ENCODE data around the gene JUNB.

The JUNB gene

GRCh38 chr19:12791345-12792050 lies at the start of gene JUNB:
TSS of gene JUNB (plus strand) at chr19:12791486. CDS start at chr19:12791772, 286 bp downstream.
- no peaks in the 10 kb centered on the region for H3K9me3 Mint-ChIP-seq
- H3K4me3 Mint-ChIP-seq, result peak within 1 kb of the TSS; percentile 96
- peak within 1 kb of the TSS; percentile 97 for H3K27ac Mint-ChIP-seq (ENCODE audit: low read depth)
- ATAC-seq (replicated peaks; ENCODE audit: extremely low read depth, poor library complexity, severe bottlenecking) (peak; percentile 31), DNase-seq (ENCODE audit: low spot score in 2 of 2) (peak; percentile 96)
- peaks cover 52% of the 10 kb centered on the region for H3K36me3 Mint-ChIP-seq (ENCODE audit: insufficient read depth)
- H3K4me1 Mint-ChIP-seq, result peaks cover 38% of the 10 kb centered on the region
- no peaks in the 10 kb centered on the region for H3K27me3 Mint-ChIP-seq

DNA sequence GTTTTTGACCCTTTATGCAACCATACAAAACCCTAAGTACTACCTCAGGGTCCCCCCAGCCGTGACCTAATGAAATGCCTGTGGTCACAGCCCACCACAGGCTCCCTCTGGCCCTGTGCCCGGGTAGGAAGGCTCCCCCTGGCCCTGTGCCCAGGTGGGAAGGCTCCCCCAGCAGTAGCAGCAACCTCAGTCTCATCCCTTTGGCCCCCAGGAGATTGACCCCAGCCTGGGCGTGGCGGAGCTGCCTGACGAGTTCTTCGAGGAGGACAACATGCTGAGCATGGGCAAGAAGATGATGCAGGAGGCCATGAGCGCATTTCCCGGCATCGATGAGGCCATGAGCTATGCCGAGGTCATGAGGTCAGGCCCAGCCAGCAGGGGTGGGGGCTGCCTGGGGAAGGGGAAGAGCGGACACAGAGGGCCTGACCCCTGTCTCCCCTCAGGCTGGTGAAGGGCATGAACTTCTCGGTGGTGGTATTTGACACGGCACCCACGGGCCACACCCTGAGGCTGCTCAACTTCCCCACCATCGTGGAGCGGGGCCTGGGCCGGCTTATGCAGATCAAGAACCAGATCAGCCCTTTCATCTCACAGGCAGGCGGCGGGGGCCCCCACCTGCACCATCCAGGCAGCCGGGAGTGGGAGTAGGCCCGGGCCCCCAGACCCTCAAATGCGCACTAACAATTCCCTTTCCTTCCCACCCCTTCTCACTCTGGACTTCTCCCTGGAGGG lies 46.0 kb upstream of the JUNB start:
- Mint-ChIP-seq H3K36me3 (ENCODE audit: insufficient read depth) (peaks cover 23% of the 10 kb centered on the region), H3K9me3 (no peaks in the 10 kb centered on the region), H3K4me3 (no peak overlapping the region), H3K27ac (ENCODE audit: low read depth) (no peak overlapping the region), H3K27me3 (peaks cover 10% of the 10 kb centered on the region), H3K4me1 (peaks cover 7% of the 10 kb centered on the region)
- ATAC-seq (replicated peaks; ENCODE audit: extremely low read depth, poor library complexity, severe bottlenecking) (no peak), DNase-seq (ENCODE audit: low spot score in 2 of 2) (no peak)

DNA sequence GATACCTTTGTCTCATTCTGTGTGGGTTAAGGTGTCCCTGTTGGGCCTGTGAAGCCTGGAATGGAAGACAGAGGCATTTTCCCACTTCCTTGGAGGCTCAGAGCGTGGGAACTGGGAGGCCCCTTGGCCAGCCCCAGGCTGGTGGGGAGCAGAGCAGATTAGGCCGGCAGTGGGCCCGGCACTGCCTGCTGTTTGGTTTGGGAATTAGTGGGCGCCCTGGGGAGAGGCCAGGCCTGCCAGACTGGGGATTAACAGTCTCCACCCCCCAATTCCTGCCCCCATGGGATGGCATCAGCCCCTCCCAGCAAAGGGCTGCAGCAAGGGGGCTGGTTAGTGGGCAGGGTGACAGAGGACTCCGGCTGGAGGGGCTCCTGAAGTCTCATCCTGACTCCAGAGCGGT lies 42.8 kb upstream of the JUNB start:
- Mint-ChIP-seq H3K36me3 (ENCODE audit: insufficient read depth) (peaks cover 16% of the 10 kb centered on the region), H3K4me1 (no peaks in the 10 kb centered on the region), H3K27me3 (peaks cover 38% of the 10 kb centered on the region), H3K9me3 (no peaks in the 10 kb centered on the region), H3K27ac (ENCODE audit: low read depth) (no peak overlapping the region), H3K4me3 (no peak overlapping the region)
- ATAC-seq (replicated peaks; ENCODE audit: extremely low read depth, poor library complexity, severe bottlenecking) (no peak), DNase-seq (ENCODE audit: low spot score in 2 of 2) (no peak)

DNA sequence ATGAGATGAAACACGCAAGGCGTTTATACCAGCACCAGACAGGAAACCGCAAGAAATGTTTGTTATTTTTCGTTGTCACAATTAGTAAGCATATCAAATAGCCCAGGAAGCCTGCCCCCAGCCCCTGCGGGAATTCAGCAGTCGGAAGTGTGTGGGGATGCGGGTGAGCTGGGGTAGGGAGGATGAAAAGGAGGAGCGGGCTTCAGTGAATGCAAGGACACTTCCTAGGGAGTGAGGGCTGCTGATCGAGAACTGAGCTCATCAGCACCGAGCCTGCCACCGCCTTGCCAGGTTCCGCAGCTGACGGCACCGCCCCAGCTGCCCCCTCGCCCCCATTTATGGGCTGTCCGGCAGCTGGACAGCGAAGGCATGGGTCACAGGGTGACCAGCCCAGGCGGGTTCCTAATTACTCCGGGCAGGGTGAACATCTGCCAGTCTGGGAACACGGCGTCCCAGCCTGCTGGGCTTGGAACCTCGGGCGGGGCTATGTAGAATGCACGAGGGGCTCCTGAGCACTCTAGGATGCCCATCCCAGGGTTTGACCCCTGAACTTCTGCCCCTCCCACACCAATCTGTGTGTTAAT lies 41.3 kb upstream of the JUNB start:
- H3K27ac Mint-ChIP-seq (ENCODE audit: low read depth), result no peak overlapping the region
- no peaks in the 10 kb centered on the region for H3K9me3 Mint-ChIP-seq
- H3K27me3 Mint-ChIP-seq, result peaks cover 48% of the 10 kb centered on the region
- H3K4me1 Mint-ChIP-seq, result no peaks in the 10 kb centered on the region
- H3K36me3 Mint-ChIP-seq (ENCODE audit: insufficient read depth), result peaks cover 12% of the 10 kb centered on the region
- ATAC-seq (replicated peaks; ENCODE audit: extremely low read depth, poor library complexity, severe bottlenecking), result no peak
- no peak overlapping the region for H3K4me3 Mint-ChIP-seq
- no peak for DNase-seq (ENCODE audit: low spot score in 2 of 2)

GRCh38 chr19:12750851-12751250 lies 40.4 kb upstream of the JUNB start:
- no peak for ATAC-seq (replicated peaks; ENCODE audit: extremely low read depth, poor library complexity, severe bottlenecking)
- peaks cover 14% of the 10 kb centered on the region for H3K36me3 Mint-ChIP-seq (ENCODE audit: insufficient read depth)
- no peaks in the 10 kb centered on the region for H3K4me1 Mint-ChIP-seq
- no peak for DNase-seq (ENCODE audit: low spot score in 2 of 2)
- H3K27me3 Mint-ChIP-seq, result peaks cover 56% of the 10 kb centered on the region
- H3K4me3 Mint-ChIP-seq, result no peak overlapping the region
- no peaks in the 10 kb centered on the region for H3K9me3 Mint-ChIP-seq
- H3K27ac Mint-ChIP-seq (ENCODE audit: low read depth), result no peak overlapping the region

DNA sequence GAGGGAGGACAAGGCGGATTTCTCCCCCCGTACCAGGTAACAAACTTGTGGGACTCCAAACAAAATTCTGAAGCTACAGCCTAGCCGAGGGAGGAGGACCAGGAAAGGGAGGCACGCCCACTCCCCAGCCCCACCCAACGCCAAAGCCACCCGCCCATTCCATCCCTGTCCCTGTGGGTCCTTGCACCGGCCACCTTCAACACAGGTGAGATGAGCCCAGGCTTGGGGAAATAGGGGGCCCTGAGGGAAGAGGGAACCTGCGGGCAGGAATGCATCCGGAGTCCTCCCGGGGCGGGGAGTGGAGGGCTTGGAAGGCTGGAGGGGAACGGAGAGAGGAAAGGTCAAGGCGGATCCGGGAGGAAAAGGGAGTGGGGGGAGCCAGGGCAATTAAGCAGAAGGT lies 39.7 kb upstream of the JUNB start, which contains the start of gene BEST2:
Gene BEST2 (plus strand): TSS at position 157 of the 400 bp plus-strand sequence. CDS start 802 bp downstream, outside the sequence.
- peaks cover 64% of the 10 kb centered on the region for H3K27me3 Mint-ChIP-seq
- H3K9me3 Mint-ChIP-seq, result no peaks in the 10 kb centered on the region
- ATAC-seq (replicated peaks; ENCODE audit: extremely low read depth, poor library complexity, severe bottlenecking) (no peak), DNase-seq (ENCODE audit: low spot score in 2 of 2) (no peak)
- peaks cover 11% of the 10 kb centered on the region for H3K36me3 Mint-ChIP-seq (ENCODE audit: insufficient read depth)
- no peaks in the 10 kb centered on the region for H3K4me1 Mint-ChIP-seq
- peak within 1 kb of the TSS; percentile 38 for H3K27ac Mint-ChIP-seq (ENCODE audit: low read depth)
- H3K4me3 Mint-ChIP-seq, result no peak within 1 kb of the TSS

- Mint-ChIP-seq H3K27me3 (peaks cover 64% of the 10 kb centered on the region), H3K36me3 (ENCODE audit: insufficient read depth) (peaks cover 8% of the 10 kb centered on the region), H3K4me1 (no peaks in the 10 kb centered on the region), H3K4me3 (no peak overlapping the region), H3K27ac (ENCODE audit: low read depth) (peak overlapping the region; percentile 38), H3K9me3 (no peaks in the 10 kb centered on the region)
- no peak for ATAC-seq (replicated peaks; ENCODE audit: extremely low read depth, poor library complexity, severe bottlenecking)
- DNase-seq (ENCODE audit: low spot score in 2 of 2), result no peak
These were observed 39.1 kb upstream of the JUNB start for GRCh38 chr19:12752056-12752781.

GRCh38 chr19:12754465-12755196 lies 36.7 kb upstream of the JUNB start:
- Mint-ChIP-seq H3K27ac (ENCODE audit: low read depth) (no peak overlapping the region), H3K4me3 (no peak overlapping the region), H3K36me3 (ENCODE audit: insufficient read depth) (peaks cover 4% of the 10 kb centered on the region), H3K4me1 (no peaks in the 10 kb centered on the region), H3K9me3 (no peaks in the 10 kb centered on the region), H3K27me3 (peaks cover 61% of the 10 kb centered on the region)
- DNase-seq (ENCODE audit: low spot score in 2 of 2) (no peak), ATAC-seq (replicated peaks; ENCODE audit: extremely low read depth, poor library complexity, severe bottlenecking) (no peak)

- H3K9me3 Mint-ChIP-seq, result no peaks in the 10 kb centered on the region
- DNase-seq (ENCODE audit: low spot score in 2 of 2), result no peak
- H3K27me3 Mint-ChIP-seq, result peaks cover 44% of the 10 kb centered on the region
- no peak overlapping the region for H3K4me3 Mint-ChIP-seq
- no peak overlapping the region for H3K27ac Mint-ChIP-seq (ENCODE audit: low read depth)
- H3K36me3 Mint-ChIP-seq (ENCODE audit: insufficient read depth), result peaks cover 4% of the 10 kb centered on the region
- no peak for ATAC-seq (replicated peaks; ENCODE audit: extremely low read depth, poor library complexity, severe bottlenecking)
- H3K4me1 Mint-ChIP-seq, result no peaks in the 10 kb centered on the region
These were observed 35.0 kb upstream of the JUNB start for GRCh38 chr19:12756150-12756883.

DNA sequence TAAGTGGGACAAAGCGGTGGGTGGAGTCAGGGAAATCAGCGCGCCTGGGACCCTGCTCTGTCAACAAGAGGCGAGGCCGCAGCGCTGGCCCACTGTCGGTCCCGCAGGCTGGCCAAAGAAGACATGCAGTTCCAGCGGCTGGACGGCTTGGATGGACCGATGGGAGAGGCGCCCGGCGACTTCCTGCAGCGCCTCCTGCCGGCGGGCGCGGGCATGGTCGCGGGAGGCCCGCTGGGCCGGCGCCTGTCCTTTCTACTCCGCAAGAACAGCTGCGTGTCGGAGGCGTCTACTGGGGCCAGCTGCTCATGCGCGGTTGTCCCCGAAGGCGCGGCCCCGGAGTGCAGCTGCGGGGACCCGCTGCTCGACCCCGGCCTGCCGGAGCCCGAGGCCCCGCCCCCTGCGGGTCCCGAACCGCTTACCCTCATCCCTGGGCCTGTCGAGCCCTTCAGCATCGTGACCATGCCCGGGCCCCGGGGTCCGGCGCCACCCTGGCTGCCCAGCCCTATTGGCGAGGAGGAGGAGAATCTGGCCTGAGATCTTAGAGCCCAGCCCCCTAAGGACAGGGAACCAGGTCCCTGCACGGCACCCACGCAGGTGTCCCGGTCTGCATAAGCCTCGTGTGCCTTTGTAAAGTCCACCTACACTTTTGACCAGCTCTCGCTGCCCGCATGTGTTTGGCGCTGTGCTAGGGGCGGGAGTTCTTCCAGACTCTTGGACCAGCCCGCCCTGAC lies 33.6 kb upstream of the JUNB start:
- Mint-ChIP-seq H3K4me1 (no peaks in the 10 kb centered on the region), H3K4me3 (no peak overlapping the region)

DNA sequence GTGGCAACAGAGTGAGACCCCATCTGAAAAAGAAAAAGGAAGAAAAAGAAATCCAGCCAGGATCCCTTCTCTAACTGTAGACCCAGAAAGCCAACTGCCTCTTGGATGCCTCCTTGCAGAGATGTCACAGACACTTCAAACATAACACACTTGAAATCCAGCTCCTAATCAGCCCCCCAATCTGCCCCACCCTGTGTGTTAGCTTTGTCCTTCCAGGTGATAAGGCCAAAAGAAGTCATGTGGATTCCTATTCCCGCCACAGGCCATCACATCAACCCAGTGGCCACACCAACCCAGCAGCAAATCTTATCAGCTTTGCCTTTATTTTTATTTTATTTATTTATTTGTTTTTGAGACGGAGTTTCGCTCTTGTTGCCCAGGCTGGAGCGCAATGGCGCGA lies 31.6 kb upstream of the JUNB start:
- no peak overlapping the region for H3K27ac Mint-ChIP-seq (ENCODE audit: low read depth)
- ATAC-seq (replicated peaks; ENCODE audit: extremely low read depth, poor library complexity, severe bottlenecking) (no peak), DNase-seq (ENCODE audit: low spot score in 2 of 2) (no peak)
- peaks cover 19% of the 10 kb centered on the region for H3K27me3 Mint-ChIP-seq
- H3K36me3 Mint-ChIP-seq (ENCODE audit: insufficient read depth), result peaks cover 6% of the 10 kb centered on the region
- no peaks in the 10 kb centered on the region for H3K9me3 Mint-ChIP-seq
- H3K4me1 Mint-ChIP-seq, result no peaks in the 10 kb centered on the region
- no peak overlapping the region for H3K4me3 Mint-ChIP-seq

More for the DNA sequence above, 33.6 kb upstream of the JUNB start:
- Mint-ChIP-seq H3K27me3 (peaks cover 33% of the 10 kb centered on the region), H3K27ac (ENCODE audit: low read depth) (no peak overlapping the region), H3K36me3 (ENCODE audit: insufficient read depth) (peaks cover 6% of the 10 kb centered on the region), H3K9me3 (no peaks in the 10 kb centered on the region)
- ATAC-seq (replicated peaks; ENCODE audit: extremely low read depth, poor library complexity, severe bottlenecking) (peak; percentile 65), DNase-seq (ENCODE audit: low spot score in 2 of 2) (peak in 1 of 2 donors; percentile 49)

Data from central memory CD8-positive, alpha-beta T cell (primary cell).